HepG2 (cell line): ENCODE data around the gene SIRT7. TPM values are rescaled to one million over a fixed set of nuclear protein-coding genes. Genes with fewer than 3 reads are reported as not detected.

Source experiments
- ARNTL ChIP-seq: sonication (generic); formaldehyde crosslinking; IDR thresholded peaks from 2 replicates; pipeline ENCODE4 v1.4.0; 2020; ENCODE audit warnings: mild to moderate bottlenecking, missing genetic modification reagents
- ATF2 ChIP-seq: sonication (generic); formaldehyde crosslinking; IDR thresholded peaks from 2 replicates; pipeline ENCODE4 v1.4.0; 2020; ENCODE audit warnings: missing genetic modification reagents
- BCL3 ChIP-seq: sonication (generic); formaldehyde crosslinking; IDR thresholded peaks from 2 replicates; pipeline ENCODE4 v1.5.1; 2020; ENCODE audit warnings: mild to moderate bottlenecking, missing genetic modification reagents, moderate library complexity
- DNMT1 ChIP-seq: sonication (generic); formaldehyde crosslinking; IDR thresholded peaks from 2 replicates; pipeline ENCODE4 v1.5.1; 2020; ENCODE audit warnings: mild to moderate bottlenecking, missing genetic modification reagents
- KDM5A ChIP-seq: fragments of 200-600 bp; sonication (generic); IDR thresholded peaks from 2 replicates; pipeline ENCODE4 v1.7.0; 2018; ENCODE audit warnings: antibody characterized with exemption, mild to moderate bottlenecking, low read length, borderline replicate concordance
- MNT ChIP-seq: fragments of 450-650 bp; IDR thresholded peaks from 2 replicates; pipeline ENCODE4 v1.6.1; 2016
- MTA1 ChIP-seq: sonication (generic); formaldehyde crosslinking; IDR thresholded peaks from 2 replicates; pipeline ENCODE4 v1.4.0; 2020; ENCODE audit warnings: missing genetic modification reagents, mild to moderate bottlenecking, borderline replicate concordance
- PAF1 ChIP-seq: IDR thresholded peaks from 2 replicates; pipeline ENCODE4 v1.6.1; 2016; ENCODE audit warnings: missing genetic modification reagents, missing compliant biosample characterization
- RARG ChIP-seq: sonication (generic); formaldehyde crosslinking; IDR thresholded peaks from 2 replicates; pipeline ENCODE4 v1.4.0; 2020; ENCODE audit warnings: low read depth, mild to moderate bottlenecking, missing genetic modification reagents
- RBM22 ChIP-seq: fragments of 200-400 bp; formaldehyde crosslinking; optimal IDR thresholded peaks from 2 replicates; pipeline ENCODE3; 2017; ENCODE audit warnings: mild to moderate bottlenecking, low read length, moderate library complexity
- SAFB2 ChIP-seq: sonication (generic); formaldehyde crosslinking; IDR thresholded peaks from 2 replicates; pipeline ENCODE4 v1.5.1; 2020; ENCODE audit warnings: missing genetic modification reagents, low read depth, mild to moderate bottlenecking, borderline replicate concordance
- UBTF ChIP-seq: sonication (generic); formaldehyde crosslinking; IDR thresholded peaks from 2 replicates; pipeline ENCODE4 v1.4.0; 2020; ENCODE audit warnings: mild to moderate bottlenecking, missing genetic modification reagents
- ZNF280D ChIP-seq: sonication (generic); formaldehyde crosslinking; IDR thresholded peaks from 2 replicates; pipeline ENCODE4 v1.5.1; 2020; ENCODE audit warnings: mild to moderate bottlenecking, missing genetic modification reagents
- ZNF326 ChIP-seq: sonication (generic); formaldehyde crosslinking; IDR thresholded peaks from 2 replicates; pipeline ENCODE4 v1.4.0; 2020; ENCODE audit warnings: missing genetic modification reagents, borderline replicate concordance
- ZNF329 ChIP-seq: sonication (generic); formaldehyde crosslinking; IDR thresholded peaks from 2 replicates; pipeline ENCODE4 v1.9.0; 2021; ENCODE audit warnings: low read depth, mild to moderate bottlenecking, missing genetic modification reagents
- ZNF660 ChIP-seq: sonication (generic); formaldehyde crosslinking; IDR thresholded peaks from 2 replicates; pipeline ENCODE4 v1.5.1; 2020; ENCODE audit warnings: mild to moderate bottlenecking, low read depth, missing genetic modification reagents, borderline replicate concordance
- ZNF768 ChIP-seq: sonication (generic); formaldehyde crosslinking; IDR thresholded peaks from 2 replicates; pipeline ENCODE4 v1.4.0; 2020; ENCODE audit warnings: missing genetic modification reagents
- ZNF780A ChIP-seq: sonication (generic); formaldehyde crosslinking; IDR thresholded peaks from 2 replicates; pipeline ENCODE4 v1.8.0; 2022; ENCODE audit warnings: mild to moderate bottlenecking, missing genetic modification reagents, moderate library complexity
- polyA plus RNA-seq, 8 experiments: library from polyadenylated mRNA; depleted of rRNA in 3 of 8; stranded (reverse) in 7 of 8; unstranded in 1 of 8; fragments of >200 nt; fragmentation: Illumina TruSeq in 4 of 8; extraction: Trizol in 4 of 8; gene quantifications; 2 replicates each; pipeline versions ENCODE4 v1.2.1 to v1.2.3, GENCODE V29; 2011 to 2016; ENCODE audit warnings: low read depth in 4 of 8, missing spikeins in 1 of 8, mixed read lengths in 1 of 8; ENCODE audit not compliant: insufficient read depth in 1 of 8
- total RNA-seq, 5 experiments: library from RNA; depleted of rRNA; stranded (reverse); fragments of >200 nt; fragmentation: Illumina TruSeq; extraction: Trizol; gene quantifications; 2 replicates each; pipeline ENCODE4 v1.2.3, GENCODE V29; 2016; ENCODE audit warnings: low read depth in 1 of 5

The SIRT7 gene
- total and polyA plus RNA-seq, 2 of the 13 experiments (the other 11 are each of a cell fraction or from before 2014, with no cell fraction given): 8.3 to 24.8 TPM

DNA sequence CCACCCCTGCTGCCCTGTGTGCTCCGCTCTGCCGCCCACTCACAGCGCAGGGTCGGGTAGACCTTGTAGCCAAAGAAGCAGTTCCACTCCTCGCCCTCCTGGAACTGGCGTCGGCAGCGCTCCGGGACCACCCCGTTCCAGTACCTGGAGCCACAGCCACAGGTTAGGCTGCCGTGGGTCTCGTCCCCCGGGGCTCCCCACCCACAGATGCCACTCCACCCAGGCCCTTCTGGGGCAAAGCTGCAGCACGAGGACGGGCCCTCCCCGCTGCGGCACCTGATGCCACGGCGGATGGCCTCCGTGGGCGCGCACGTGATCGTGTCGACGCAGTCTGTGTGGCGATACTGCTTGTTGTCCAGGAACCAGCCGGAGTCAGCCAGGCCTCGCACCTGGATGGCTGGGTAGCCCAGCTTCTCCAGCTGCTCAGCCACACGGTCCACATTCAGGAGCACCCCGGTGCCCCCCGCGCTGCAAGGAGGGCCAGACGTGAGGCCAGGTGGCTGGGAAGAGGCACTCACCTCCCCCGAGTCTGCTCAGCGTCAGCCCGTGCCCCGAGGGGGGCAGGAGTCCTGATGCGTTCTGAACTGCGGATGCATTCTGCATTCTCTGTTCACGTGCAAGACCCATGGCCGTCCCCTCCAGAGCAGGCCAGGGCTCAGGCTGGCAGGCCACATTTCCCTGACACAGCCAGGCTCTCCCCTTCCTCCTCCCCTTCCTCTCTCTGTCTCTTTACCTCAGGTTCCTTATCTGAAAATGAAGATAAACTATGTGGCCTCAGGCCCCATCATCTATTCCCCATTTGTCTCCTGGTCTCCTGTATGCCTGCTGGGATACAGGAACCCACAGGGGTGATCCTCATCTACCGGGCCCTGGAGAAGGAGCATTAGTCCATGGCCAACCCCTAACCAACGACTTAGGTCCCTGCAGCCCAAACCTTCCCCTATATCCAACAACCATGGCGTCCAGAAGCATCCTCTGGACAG, 38.9 kb upstream of the SIRT7 start (continued):
- TF ChIP-seq UBTF (CRISPR knock-in tag): peak; percentile 15; the same call in 1 of the 2 replicates
- peak; percentile 53; the same call in 1 of the 2 replicates for TF ChIP-seq MTA1 (CRISPR knock-in tag)
- TF ChIP-seq ZNF768 (CRISPR knock-in tag): peak; percentile 63; the same call in 1 of the 2 replicates
- TF ChIP-seq RBM22: peak; percentile 85
- TF ChIP-seq DNMT1 (CRISPR knock-in tag): peak; percentile 62; the same call in 1 of the 2 replicates
- TF ChIP-seq MNT: no peak
- no peak for TF ChIP-seq ZNF280D (CRISPR knock-in tag)
- no peak for TF ChIP-seq SAFB2
- TF ChIP-seq ATF2 (CRISPR knock-in tag): no peak
- no peak for TF ChIP-seq ARNTL (CRISPR knock-in tag)
- no peak for TF ChIP-seq ZNF660 (CRISPR knock-in tag)
- no peak for TF ChIP-seq KDM5A
- 0 out of 2 replicates have a peak, but pooled peaks have one; percentile 26 for TF ChIP-seq BCL3 (CRISPR knock-in tag)
- no peak for TF ChIP-seq RARG (CRISPR knock-in tag)
- no peak for TF ChIP-seq ZNF329 (CRISPR knock-in tag)
- TF ChIP-seq ZNF780A (CRISPR knock-in tag): 0 out of 2 replicates have a peak, but pooled peaks have one; percentile 59
- 0 out of 2 replicates have a peak, but pooled peaks have one; percentile 48 for TF ChIP-seq PAF1 (CRISPR knock-in tag)
- TF ChIP-seq ZNF326 (CRISPR knock-in tag): peak; percentile 41; the same call in 1 of the 2 replicates
